GM10266 (cell line): ENCODE measurements around the gene AK5.
"Not testable (repeated sequence)": the region's sequence is repeated elsewhere in the genome, so short reads cannot be mapped to it uniquely, and the experiment has no call there.

Source experiments
- DNase-seq: peaks from one replicate; pipeline ENCODE4 v3.0.0; 2012; ENCODE audit errors: extremely low spot score
- CTCF ChIP-seq: IDR thresholded peaks from 2 replicates; pipeline ENCODE4 v1.5.1; 2012; ENCODE audit warnings: mild to moderate bottlenecking, low read depth; ENCODE audit not compliant: control insufficient read depth, insufficient read depth; ENCODE audit errors: missing control alignments

AK5 gene

DNA sequence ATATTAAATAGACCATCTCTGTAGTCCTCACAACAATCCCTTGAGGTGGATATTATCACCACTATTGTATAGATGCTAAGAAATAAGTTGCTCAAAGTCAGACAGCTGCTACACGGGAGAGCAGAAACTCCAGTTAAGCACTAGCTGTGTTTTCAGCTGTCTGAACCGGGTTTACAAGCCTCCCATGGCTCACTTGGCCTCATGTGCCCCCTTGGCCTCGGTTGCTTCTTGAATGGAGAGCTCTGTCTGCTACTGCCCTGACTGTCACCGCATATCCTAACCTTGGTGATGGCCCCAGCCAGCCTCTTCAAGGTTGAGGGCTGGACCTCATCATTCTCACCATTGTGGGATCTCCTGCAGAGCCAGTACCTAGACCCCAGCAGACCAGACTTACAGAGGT is 123.4 kb downstream of the AK5 start:
- no peak for DNase-seq
- no peak for TF ChIP-seq CTCF

- TF ChIP-seq CTCF: no peak
- DNase-seq: no peak
Observed at GRCh38 chr1:77406661-77407060, 124.8 kb downstream of the AK5 start.

- TF ChIP-seq CTCF: no peak
- no peak for DNase-seq
Observed at GRCh38 chr1:77407738-77408375, 126.0 kb downstream of the AK5 start.

DNA sequence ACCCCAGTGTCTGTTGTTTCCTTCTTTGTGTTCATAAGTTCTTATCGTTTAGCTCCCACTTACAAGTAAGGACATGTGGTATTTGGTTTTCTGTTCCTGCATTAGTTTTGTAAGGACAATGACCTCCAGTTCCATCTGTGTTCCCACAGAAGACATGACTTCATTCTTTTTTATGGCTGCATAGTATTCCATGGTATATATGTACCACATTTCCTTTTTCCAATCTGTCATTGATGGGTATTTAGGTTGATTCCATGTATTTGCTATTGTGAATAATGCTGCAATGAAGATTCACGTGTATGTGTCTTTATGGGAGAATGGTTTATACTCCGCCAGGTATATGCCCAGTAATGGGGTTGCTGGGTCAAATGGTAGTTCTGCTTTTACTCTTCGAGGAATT is 127.1 kb downstream of the AK5 start:
- DNase-seq: not testable (repeated sequence)

GRCh38 chr1:77412069-77412819 is 130.4 kb downstream of the AK5 start:
- TF ChIP-seq CTCF: no peak
- DNase-seq: no peak

DNA sequence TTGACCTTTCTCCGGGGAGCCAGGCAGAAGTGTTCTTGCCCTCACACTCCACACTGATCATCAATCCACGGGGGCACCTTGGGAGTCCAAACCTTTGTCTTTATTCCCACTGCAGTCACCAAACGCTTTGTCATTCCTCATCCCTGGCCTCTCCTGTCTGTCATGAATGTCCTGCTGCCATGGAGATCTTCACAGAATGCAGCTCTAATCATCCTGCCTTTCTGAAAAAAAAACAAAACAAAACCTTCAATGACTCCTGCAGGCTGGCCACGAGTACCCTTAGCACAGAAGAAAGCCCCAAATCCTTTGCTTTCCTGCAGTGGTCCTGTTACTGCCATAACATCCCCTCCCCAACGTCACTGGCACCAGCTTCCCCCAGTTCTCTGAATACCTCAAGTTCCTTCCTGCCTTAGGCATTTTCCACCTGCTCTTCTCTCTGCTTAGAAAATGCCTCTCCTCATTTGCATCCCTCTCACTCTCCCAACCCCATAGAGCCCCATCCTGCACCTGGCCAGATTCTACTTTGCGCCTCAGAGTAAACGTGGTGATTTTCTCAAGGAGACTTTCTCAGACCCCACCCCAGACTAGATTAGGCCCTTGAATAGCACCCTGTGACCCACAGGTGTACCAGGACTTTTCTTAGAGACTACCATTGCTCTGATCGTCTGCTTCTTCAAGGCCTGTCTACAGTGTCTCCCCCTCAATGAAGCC is 131.2 kb downstream of the AK5 start:
- no peak for TF ChIP-seq CTCF
- DNase-seq: no peak

GRCh38 chr1:77413541-77414335 is 131.9 kb downstream of the AK5 start:
- DNase-seq: no peak
- no peak for TF ChIP-seq CTCF
